Measurements from ENCODE around the gene TLR1.

Gene TLR1

GRCh38 chr4:38821739-38822138, 17.1 kb upstream of the TLR1 start:
- no peak overlapping the region for H3K4me3 ChIP-seq (replicated peaks; ENCODE audit: low read depth, low read length)
- TF ChIP-seq CTCF (IDR thresholded peaks at IDR 0.05; ENCODE audit: low read depth, low read length, missing control alignments), result no peak
- no peak for DNase-seq (ENCODE audit: extremely low read depth, low read depth)

DNA sequence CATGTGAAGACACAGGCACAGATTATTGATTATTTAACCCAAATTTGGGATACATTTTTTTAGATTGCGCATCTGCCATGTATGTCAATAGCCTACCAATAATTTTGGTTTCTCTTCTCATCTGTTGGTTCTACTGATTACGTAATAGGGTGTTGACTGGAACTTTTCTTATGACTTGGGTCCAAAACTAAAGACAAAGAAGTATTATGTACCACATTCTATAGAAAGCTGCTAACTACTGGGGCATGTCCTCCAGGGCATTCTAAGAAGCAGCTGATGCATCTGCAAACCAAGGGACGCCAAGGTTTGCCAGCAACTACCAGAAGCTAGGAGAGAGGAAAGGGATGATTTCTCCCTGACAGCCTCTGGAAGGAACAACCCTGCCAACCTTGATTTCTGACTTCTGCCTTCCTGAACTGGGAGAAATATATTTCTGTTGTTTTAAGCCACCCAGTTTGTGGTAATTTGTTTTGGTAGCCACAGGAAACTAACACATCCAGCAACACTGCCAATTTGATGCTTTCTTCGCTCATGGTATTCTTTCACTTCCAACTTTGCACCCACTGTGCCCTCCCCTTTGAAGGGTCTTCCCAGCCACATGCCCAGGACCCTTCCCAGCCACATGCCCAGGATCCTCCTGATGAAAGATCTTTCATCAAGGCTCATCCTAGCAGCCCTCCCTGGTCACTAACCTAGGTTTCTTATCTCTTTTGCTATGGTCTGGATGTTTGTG, 15.9 kb upstream of the TLR1 start:
- DNase-seq (ENCODE audit: extremely low read depth, low read depth), result no peak
- no peak overlapping the region for H3K4me3 ChIP-seq (replicated peaks; ENCODE audit: low read depth, low read length)
- TF ChIP-seq CTCF (IDR thresholded peaks at IDR 0.05; ENCODE audit: low read depth, low read length, missing control alignments), result no peak

DNA sequence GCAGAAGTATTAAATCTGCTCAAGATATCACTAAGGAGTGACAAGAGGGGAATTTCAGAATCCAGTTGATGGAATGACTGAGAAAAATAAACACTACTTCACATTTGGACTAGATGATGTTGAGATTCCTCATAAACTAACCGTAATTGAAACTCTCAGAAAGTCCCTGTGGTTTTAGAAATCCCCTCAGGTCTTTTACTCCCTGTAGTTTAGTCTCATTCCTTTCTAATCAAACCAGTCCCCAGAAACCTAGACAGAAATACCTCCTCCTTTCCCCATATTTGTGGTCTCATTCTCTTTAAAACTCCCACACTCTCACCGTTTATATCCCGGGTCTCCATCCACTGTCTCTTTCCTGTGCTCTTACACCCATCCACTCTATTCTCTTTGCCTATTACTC, 15.0 kb upstream of the TLR1 start:
- no peak for TF ChIP-seq CTCF (IDR thresholded peaks at IDR 0.05; ENCODE audit: low read depth, low read length, missing control alignments)
- no peak overlapping the region for H3K4me3 ChIP-seq (replicated peaks; ENCODE audit: low read depth, low read length)
- DNase-seq (ENCODE audit: extremely low read depth, low read depth), result no peak

DNA sequence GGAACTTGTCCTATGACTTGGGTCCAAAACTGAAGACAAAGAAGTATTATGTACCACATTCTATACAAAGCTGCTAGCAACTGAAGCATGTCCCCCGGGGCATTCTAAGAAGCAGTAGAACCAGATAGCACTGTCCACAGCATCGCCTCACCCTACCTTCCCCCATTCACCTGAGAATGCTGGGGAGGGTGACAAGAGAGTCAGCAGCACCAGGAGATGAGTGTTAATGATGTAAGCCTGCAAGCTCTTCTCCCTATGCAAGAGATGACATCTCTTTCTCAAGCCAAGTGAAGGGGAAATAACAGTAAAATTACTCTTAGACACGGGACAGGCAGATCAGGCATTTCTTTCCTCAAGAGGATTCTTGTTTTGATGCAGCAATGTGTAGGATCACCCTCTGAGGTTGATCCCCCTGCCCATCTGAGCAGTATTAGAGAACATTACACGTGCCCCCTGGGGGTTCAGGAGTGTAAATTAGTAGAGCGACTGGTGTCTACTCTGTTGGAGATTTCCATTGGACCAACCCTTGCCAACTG, 13.9 kb upstream of the TLR1 start:
- no peak for TF ChIP-seq CTCF (IDR thresholded peaks at IDR 0.05; ENCODE audit: low read depth, low read length, missing control alignments)
- no peak for DNase-seq (ENCODE audit: extremely low read depth, low read depth)
- no peak overlapping the region for H3K4me3 ChIP-seq (replicated peaks; ENCODE audit: low read depth, low read length)

GRCh38 chr4:38815885-38816782, 11.5 kb upstream of the TLR1 start:
- DNase-seq (ENCODE audit: extremely low read depth, low read depth), result no peak
- no peak overlapping the region for H3K4me3 ChIP-seq (replicated peaks; ENCODE audit: low read depth, low read length)
- TF ChIP-seq CTCF (IDR thresholded peaks at IDR 0.05; ENCODE audit: low read depth, low read length, missing control alignments), result no peak

DNA sequence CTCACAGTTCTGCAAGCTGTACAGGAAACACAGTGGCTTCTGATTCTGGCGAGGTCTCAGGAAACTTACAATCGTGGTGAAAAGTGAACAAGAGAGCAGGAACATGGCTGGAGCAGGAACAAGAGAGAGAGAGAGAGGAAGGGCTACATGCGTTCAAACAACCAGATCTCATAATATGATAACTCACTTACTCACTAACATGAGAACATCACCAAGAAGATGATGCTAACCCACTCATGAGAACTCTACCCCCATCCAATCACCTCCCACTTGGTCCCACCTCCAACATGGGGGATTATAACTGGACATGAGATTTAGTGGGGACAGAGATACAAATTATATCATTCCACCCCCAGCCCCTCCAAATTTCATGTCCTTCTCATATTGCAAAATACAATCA, 9.8 kb upstream of the TLR1 start:
- no peak for DNase-seq (ENCODE audit: extremely low read depth, low read depth)
- TF ChIP-seq CTCF (IDR thresholded peaks at IDR 0.05; ENCODE audit: low read depth, low read length, missing control alignments), result no peak
- no peak overlapping the region for H3K4me3 ChIP-seq (replicated peaks; ENCODE audit: low read depth, low read length)
